Measurements from ENCODE around the gene EMX1. TPM values are rescaled to one million over a fixed set of nuclear protein-coding genes. Genes with fewer than 3 reads are reported as not detected.

The EMX1 gene
- total RNA-seq, 1 donor: under 0.01 TPM

DNA sequence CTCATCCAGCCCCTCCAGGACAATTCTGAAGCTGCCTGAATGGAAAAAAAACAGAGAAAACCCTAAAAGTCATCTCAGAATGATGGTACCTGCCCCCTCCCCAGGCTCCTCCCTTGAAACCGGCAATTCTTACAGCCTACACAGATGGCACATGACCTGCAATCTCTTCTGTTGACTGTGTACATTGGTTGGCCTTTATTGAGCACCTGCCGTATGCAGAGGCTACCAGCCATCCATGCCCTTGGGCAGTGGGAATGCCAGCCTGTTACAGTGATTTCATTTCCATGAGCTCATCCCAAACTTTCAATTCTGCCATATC is 57.1 kb downstream of the EMX1 start:
- no peak for DNase-seq (ENCODE audit: low read depth in 2 of 3, low spot score in 2 of 3)

DNA sequence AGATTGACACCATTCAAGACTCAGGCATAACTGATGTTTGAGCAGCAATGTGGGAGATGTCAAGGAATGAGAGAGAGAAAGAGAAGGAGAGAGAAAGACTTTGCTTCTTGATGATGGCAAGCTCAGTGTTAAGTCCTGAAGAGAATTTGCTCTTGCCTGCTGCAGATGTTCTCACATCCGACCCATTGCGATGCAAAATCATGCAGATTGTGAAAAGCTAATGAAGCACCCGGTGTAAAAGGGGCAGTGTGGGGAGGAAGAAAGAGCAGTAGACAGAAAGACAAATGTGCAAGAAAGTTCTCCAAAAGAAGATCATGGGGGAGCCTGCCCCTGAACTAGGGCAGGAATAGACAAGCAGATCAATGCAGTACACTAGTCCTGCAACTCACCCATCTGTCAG is 57.7 kb downstream of the EMX1 start:
- no peak for DNase-seq (ENCODE audit: low read depth in 2 of 3, low spot score in 2 of 3)

DNA sequence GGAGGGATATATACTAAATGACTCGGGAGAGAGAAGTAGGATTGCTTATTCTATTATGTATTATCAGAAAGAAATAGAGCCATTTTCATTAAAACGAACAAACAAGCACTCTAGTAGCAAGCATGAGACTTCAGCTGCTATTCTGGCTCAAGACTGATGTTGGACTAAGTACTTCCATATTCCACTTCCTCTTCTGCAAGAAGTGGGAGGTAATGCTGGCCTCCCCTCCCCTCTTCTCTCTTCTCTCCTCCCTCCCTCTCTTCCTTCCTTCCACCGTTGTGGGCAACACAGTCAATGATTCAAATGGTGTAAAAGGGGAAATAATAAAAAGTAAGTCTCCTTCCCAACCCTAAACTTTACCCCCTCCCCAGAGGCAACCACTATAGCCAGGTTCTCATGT is 62.6 kb downstream of the EMX1 start:
- peak in 2 of 3 donors; percentile 44 to 73 for DNase-seq (ENCODE audit: low read depth in 2 of 3, low spot score in 2 of 3)

DNA sequence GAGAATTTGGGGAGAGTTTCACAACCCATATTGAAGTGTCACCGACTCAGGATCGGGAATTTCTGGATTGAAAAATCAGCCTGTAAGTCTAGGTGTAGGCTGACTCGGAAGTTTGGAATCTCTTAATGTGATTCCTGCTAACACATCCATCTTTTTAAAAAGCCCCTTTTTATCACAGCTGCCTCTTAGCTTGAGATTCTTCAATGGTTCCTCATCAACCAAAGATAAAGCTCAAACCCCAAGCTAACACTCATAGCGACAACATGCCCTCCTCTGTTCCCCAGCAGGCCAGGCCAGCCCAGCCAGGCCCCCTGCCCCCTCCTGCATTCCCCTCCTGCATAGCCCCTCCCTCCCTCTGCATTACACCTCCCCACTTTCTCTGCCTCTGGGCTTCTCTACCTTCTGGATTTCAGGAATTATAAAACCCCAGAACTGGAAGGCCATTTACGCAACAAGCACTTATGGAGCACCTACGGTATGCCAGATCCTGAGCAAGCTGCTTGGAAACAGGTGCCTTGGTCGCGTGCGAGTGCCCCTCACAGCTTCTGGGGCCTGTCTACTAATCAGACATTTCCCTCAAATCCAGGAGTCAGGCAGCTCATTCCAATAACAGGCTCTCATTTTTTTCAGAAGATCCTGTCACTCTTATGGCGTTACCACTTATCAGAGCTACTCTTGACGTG is 63.4 kb downstream of the EMX1 start:
- no peak for DNase-seq (ENCODE audit: low read depth in 2 of 3, low spot score in 2 of 3)

DNA sequence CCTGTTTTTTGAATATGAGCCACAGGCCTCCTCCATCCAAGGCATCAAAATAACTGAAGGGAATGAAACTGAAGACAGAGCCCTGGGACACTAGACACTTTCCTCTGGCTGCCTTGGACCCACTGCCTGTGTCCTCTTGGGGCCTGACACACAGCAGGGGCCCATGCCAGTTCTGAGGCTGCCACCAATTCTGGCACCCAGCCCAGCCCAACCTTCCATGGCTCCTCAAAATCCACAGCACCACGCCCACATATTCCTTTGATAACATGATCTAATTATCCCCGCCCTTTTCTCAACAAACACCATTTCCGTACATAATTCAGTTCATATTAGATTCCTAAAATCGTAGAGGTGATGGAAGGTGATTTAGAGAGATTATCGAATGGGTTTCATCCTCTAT is 64.2 kb downstream of the EMX1 start:
- no peak for DNase-seq (ENCODE audit: low read depth in 2 of 3, low spot score in 2 of 3)

DNA sequence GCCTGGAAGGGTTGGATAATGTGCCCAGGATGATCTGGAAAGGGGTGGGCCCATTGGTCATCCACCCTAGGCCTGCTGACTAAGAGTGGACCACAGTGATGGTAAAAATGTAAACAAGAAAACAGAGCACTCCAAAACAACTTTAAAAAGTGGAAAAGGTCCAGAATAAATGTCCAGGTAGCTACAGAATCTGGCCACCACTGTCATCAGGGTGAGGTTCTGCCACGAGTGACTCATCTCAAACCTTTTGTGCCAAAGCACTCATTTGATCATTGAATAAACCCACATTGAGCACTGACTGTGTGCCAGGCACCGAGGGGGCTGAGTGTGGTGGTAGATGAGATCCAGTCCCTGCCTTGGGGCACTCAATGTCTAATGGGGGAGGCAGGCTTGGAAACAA is 64.9 kb downstream of the EMX1 start:
- no peak for DNase-seq (ENCODE audit: low read depth in 2 of 3, low spot score in 2 of 3)

DNA sequence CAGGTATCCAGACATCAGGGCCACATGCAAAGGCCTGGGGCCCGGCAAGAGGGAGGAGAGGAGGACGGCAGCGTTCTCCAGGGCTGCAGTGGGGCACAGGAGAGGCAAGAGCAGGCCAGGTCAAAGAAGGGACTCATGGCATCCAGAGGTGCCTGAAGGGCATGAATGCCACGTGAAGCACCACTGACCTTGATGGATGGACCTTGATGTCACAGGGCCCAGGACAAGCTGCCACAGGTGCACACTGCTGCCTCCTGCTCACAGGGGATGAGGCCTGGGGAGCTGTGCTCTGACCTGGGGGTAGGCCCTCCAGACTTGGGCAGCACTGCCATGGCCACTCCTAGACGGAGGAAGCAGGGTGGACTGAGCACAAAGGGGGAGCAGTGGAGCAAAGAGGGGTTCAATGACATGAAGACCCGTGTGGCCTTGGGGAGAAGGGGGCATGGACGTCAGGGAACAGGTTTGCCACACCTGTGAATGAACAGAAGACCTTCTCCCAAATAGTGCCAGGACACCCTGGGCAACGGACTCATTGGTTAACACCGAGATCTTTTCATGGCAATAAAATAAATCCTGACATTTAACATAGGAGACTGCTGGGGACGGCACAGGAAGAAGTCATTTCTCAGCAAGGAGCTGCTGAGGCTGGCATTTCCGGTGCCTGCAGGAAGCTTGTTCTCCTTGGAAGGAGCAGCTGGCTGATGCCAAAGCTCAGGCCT is 65.6 kb downstream of the EMX1 start:
- DNase-seq (ENCODE audit: low read depth in 2 of 3, low spot score in 2 of 3): no peak

DNA sequence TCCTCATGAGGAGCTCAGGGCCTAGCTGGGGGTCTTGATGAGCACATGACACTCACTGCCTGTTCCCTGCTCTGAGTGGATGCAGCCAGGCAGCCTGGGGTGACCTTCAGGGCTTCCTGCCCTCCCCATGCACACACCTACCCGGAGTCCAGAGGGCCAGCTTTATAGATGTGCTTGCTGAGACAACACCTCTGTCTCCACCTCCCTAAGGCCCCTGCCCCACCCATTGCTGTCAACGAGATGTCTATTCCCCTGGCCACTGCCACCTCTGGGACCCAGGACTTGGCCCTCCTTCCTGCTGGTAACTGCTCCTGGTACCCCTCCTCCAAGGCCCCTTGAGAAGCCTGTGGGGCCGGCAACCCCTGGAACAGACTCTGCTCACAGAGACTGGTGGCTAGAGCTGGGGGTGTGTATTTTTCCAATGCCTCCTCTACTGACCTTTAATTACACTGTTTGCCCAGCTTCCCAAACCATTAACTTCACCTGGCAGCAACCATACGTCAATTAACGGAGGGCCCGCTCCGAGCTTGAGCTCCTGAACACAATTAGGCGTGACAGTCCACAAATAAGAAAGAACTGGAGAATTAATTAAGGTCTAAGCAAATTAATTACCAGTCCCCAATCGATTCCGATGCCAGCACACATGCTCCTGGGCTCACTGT is 66.3 kb downstream of the EMX1 start:
- no peak for DNase-seq (ENCODE audit: low read depth in 2 of 3, low spot score in 2 of 3)

DNA sequence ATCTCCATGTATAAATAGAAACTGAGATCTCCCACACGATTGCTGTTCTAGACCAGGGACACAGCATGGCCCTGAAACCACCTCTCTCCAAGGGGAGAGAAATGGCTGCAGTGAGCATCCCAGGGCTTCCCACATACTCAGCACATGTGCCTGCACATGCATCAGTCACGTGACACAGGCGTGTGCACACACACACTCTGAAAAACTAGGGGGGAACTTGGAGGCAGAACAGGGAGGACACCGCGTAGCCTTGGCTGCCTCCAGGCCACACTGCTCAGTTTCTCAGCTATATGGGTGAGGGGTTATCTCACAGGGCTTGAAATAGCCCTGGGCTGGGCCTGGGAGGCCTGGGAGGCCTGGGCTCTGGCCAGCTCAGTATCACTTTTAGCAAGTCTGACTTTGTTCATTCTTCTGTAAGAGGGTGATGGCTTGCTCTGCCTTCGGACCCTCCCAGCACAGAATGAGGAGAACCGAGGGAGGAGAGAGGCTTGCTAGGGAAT is 66.9 kb downstream of the EMX1 start:
- DNase-seq (ENCODE audit: low read depth in 2 of 3, low spot score in 2 of 3): no peak

Other genes starting within 250 kb of the EMX1 start
- gene EXOC6B, start 91.5 kb upstream of the EMX1 start, total RNA-seq: 9.2 TPM
- 0.54 TPM for gene SPR, start 30.1 kb upstream of the EMX1 start, total RNA-seq
- gene SFXN5, start 154.2 kb downstream of the EMX1 start, total RNA-seq: 28.8 TPM
- gene RAB11FIP5, start 195.4 kb downstream of the EMX1 start, total RNA-seq: 4.3 TPM

Data from hematopoietic multipotent progenitor cell (in vitro differentiated cells).